IMR-90 (cell line): ENCODE data around the gene BBS12. TPM values are rescaled to one million over a fixed set of nuclear protein-coding genes. Genes with fewer than 3 reads are reported as not detected.

Source experiments
- ATAC-seq: fragments of 200-7000 bp; cut with Tn5 transposase; 2 replicates; pipeline ENCODE4 v1.9.1; 2020; ENCODE audit warnings: low read depth, mild to moderate bottlenecking, moderate library complexity
- BruUV-seq: library from RNA; stranded (reverse); fragments of 400-500 nt; replicated peaks from 2 replicates; lab custom pipeline; 2021; lab: Mats Ljungman, UMichigan
- CTCF ChIA-PET: fragments of 300-600 bp; formaldehyde crosslinking; extraction: SDS; loops from one replicate; lab custom pipeline; 2021; ENCODE audit warnings: antibody characterized with exemption; lab: Yijun Ruan, JAX
- POLR2A ChIA-PET: fragments of 300-600 bp; sonication (Branson Sonifier 250); formaldehyde crosslinking; loops from one replicate; lab custom pipeline; 2022; ENCODE audit warnings: antibody characterized with exemption; ENCODE audit not compliant: unreplicated experiment; lab: Charles Lee
- DNase-seq: peaks from one replicate; pipeline ENCODE4 v3.0.0; 2013
- H2AFZ ChIP-seq: replicated peaks from 2 replicates; pipeline ENCODE3; 2013; ENCODE audit warnings: low read length, mild to moderate bottlenecking; ENCODE audit not compliant: poor library complexity
- H2AK5ac ChIP-seq: 2 replicates; pipeline ENCODE4 v1.6.1; 2013; ENCODE audit warnings: low read depth, low read length, inconsistent platforms
- H2AK9ac ChIP-seq: replicated peaks from 2 replicates; pipeline ENCODE3; 2013; ENCODE audit warnings: mild to moderate bottlenecking, low read depth, low read length, moderate library complexity; ENCODE audit not compliant: poor library complexity
- H2BK120ac ChIP-seq: 2 replicates; pipeline ENCODE4 v1.6.1; 2013; ENCODE audit warnings: low read depth, low read length, inconsistent platforms
- H2BK15ac ChIP-seq: 3 replicates; pipeline ENCODE4 v1.6.1; 2013; ENCODE audit warnings: low read depth, low read length, inconsistent platforms
- H2BK20ac ChIP-seq: 2 replicates; pipeline ENCODE4 v1.6.1; 2013; ENCODE audit warnings: low read depth, mild to moderate bottlenecking, inconsistent platforms, low read length, moderate library complexity
- H2BK5ac ChIP-seq: 2 replicates; pipeline ENCODE4 v1.6.1; 2013; ENCODE audit warnings: mild to moderate bottlenecking, low read depth, low read length, inconsistent platforms; ENCODE audit not compliant: poor library complexity, severe bottlenecking
- H3K14ac ChIP-seq: replicated peaks from 2 replicates; pipeline ENCODE4 v1.6.1; 2013; ENCODE audit warnings: low read depth, low read length, inconsistent platforms
- H3K18ac ChIP-seq: 2 replicates; pipeline ENCODE4 v1.6.1; 2013; ENCODE audit warnings: low read depth, low read length, control low read depth
- H3K23ac ChIP-seq: 2 replicates; pipeline ENCODE4 v1.6.1; 2013; ENCODE audit warnings: low read depth, low read length, inconsistent platforms
- H3K27ac ChIP-seq: 2 replicates; pipeline ENCODE4 v1.5.1; 2013; ENCODE audit warnings: mild to moderate bottlenecking, control low read depth, low read length; ENCODE audit not compliant: insufficient read depth
- H3K27me3 ChIP-seq: 2 replicates; pipeline ENCODE4 v1.6.1; 2013; ENCODE audit warnings: low read length; ENCODE audit not compliant: control insufficient read depth, insufficient read depth
- H3K36me3 ChIP-seq: 2 replicates; pipeline ENCODE4 v1.6.1; 2013; ENCODE audit warnings: low read length, mixed read lengths; ENCODE audit not compliant: control insufficient read depth, insufficient read depth
- H3K4ac ChIP-seq: 2 replicates; pipeline ENCODE4 v1.6.1; 2013; ENCODE audit warnings: low read depth, low read length, inconsistent platforms
- H3K4me1 ChIP-seq: 2 replicates; pipeline ENCODE4 v1.6.1; 2013; ENCODE audit warnings: low read length, mixed read lengths; ENCODE audit not compliant: control insufficient read depth, insufficient read depth
- H3K4me2 ChIP-seq: 2 replicates; pipeline ENCODE4 v1.6.1; 2013; ENCODE audit warnings: low read depth, mild to moderate bottlenecking, control low read depth, low read length, moderate library complexity
- H3K4me3 ChIP-seq: 2 replicates; pipeline ENCODE4 v1.5.1; 2013; ENCODE audit warnings: low read depth, mild to moderate bottlenecking, control low read depth, low read length, moderate library complexity; ENCODE audit not compliant: insufficient read depth
- H3K56ac ChIP-seq: 2 replicates; pipeline ENCODE4 v1.6.1; 2013; ENCODE audit warnings: low read length, inconsistent platforms; ENCODE audit not compliant: insufficient read depth; ENCODE audit errors: extremely low read depth
- H3K79me1 ChIP-seq, 2 experiments: 2 replicates each; pipeline ENCODE4 v1.6.1; 2013; ENCODE audit warnings: low read length in 2 of 2, inconsistent platforms in 1 of 2, low read depth in 1 of 2
- H3K9ac ChIP-seq: 2 replicates; pipeline ENCODE4 v1.6.1; 2013; ENCODE audit warnings: low read depth, low read length, control low read depth
- H3K9me1 ChIP-seq: 2 replicates; pipeline ENCODE4 v1.6.1; 2013; ENCODE audit warnings: low read length, inconsistent platforms; ENCODE audit not compliant: insufficient read depth
- H3K9me3 ChIP-seq: 2 replicates; pipeline ENCODE4 v1.6.1; 2013; ENCODE audit warnings: low read length; ENCODE audit not compliant: control insufficient read depth, insufficient read depth
- H4K20me1 ChIP-seq: 2 replicates; pipeline ENCODE4 v1.6.1; 2013; ENCODE audit warnings: low read length, inconsistent platforms; ENCODE audit not compliant: insufficient read depth
- H4K5ac ChIP-seq: 2 replicates; pipeline ENCODE4 v1.6.1; 2013; ENCODE audit warnings: mild to moderate bottlenecking, low read depth, low read length, control low read depth
- H4K8ac ChIP-seq, 2 experiments: 2 replicates each; pipeline ENCODE4 v1.6.1; 2013; ENCODE audit warnings: low read depth in 2 of 2, low read length in 2 of 2, control low read depth in 1 of 2, inconsistent platforms in 1 of 2
- H4K91ac ChIP-seq: 2 replicates; pipeline ENCODE4 v1.6.1; 2013; ENCODE audit warnings: low read depth, low read length, inconsistent platforms; ENCODE audit not compliant: insufficient read depth
- BHLHE40 ChIP-seq: fragments of 150-350 bp; IDR thresholded peaks from 2 replicates; pipeline ENCODE4 v1.6.1; 2016; ENCODE audit warnings: mild to moderate bottlenecking, low read depth, low read length
- CHD1 ChIP-seq: IDR thresholded peaks from 2 replicates; pipeline ENCODE4 v1.6.1; 2012; ENCODE audit warnings: low read depth, low read length, improper control_type of control experiment
- FOS ChIP-seq: fragments of 150-350 bp; IDR thresholded peaks from 2 replicates; pipeline ENCODE4 v1.6.1; 2016; ENCODE audit warnings: low read depth, low read length
- MAZ ChIP-seq: IDR thresholded peaks from 2 replicates; pipeline ENCODE4 v1.6.1; 2012; ENCODE audit warnings: low read depth, mild to moderate bottlenecking, low read length, improper control_type of control experiment, moderate library complexity, borderline replicate concordance
- NFE2L2 ChIP-seq: fragments of 150-350 bp; IDR thresholded peaks from 2 replicates; pipeline ENCODE4 v1.6.1; 2016; ENCODE audit warnings: low read depth, mild to moderate bottlenecking, low read length
- RAD21 ChIP-seq: IDR thresholded peaks from 2 replicates; pipeline ENCODE4 v1.6.1; 2012; ENCODE audit warnings: low read length, improper control_type of control experiment
- SMC3 ChIP-seq: fragments of 150-350 bp; IDR thresholded peaks from 2 replicates; pipeline ENCODE4 v1.6.1; 2016; ENCODE audit warnings: low read depth, mild to moderate bottlenecking, antibody characterized with exemption, low read length, moderate library complexity
- USF2 ChIP-seq: fragments of 150-350 bp; IDR thresholded peaks from 2 replicates; pipeline ENCODE4 v1.6.1; 2017; ENCODE audit warnings: mild to moderate bottlenecking, antibody characterized with exemption, low read length, low read depth
- dilution Hi-C: fragments of 300-500 bp; cut with HindIII; formaldehyde crosslinking; loops from one replicate; pipeline ENCODE4 v1.14.3; 2018; ENCODE audit warnings: low sequenced_read_pairs; ENCODE audit not compliant: unreplicated experiment
- in situ Hi-C: fragments of 300-500 bp; cut with MboI; formaldehyde crosslinking; loops from 3 replicates; pipeline ENCODE4 v1.14.3; 2019; ENCODE audit warnings: low sequenced_read_pairs, inconsistent platforms, mixed read lengths
- intact Hi-C: fragments of 100-400 bp; cut with micrococcal nuclease; formaldehyde crosslinking; loops from 2 replicates; pipeline ENCODE4 v1.10.0; 2022
- polyA plus RNA-seq, 3 experiments: library from polyadenylated mRNA; depleted of rRNA; stranded (reverse); fragments of >200 nt; gene quantifications; 2 replicates each; pipeline ENCODE4 v1.2.3, GENCODE V29; 2012; ENCODE audit warnings: low replicate concordance in 1 of 3
- total RNA-seq: library from RNA; depleted of rRNA; stranded (reverse); fragments of >200 nt; gene quantifications from 2 replicates; pipeline ENCODE4 v1.2.3, GENCODE V29; 2012

The BBS12 gene
- total and polyA plus RNA-seq, 2 of the 4 experiments (the other 2 are of a cell fraction), result 1.1 to 5.9 TPM

GRCh38 chr4:122772986-122773385, 40.5 kb downstream of the BBS12 start:
- Histone ChIP-seq H3K4me2 (no peak overlapping the region), H3K27me3 (no peaks in the 10 kb centered on the region), H3K56ac (no peak overlapping the region), H3K23ac (no peak overlapping the region), H2BK15ac (no peak overlapping the region), H3K4ac (no peak overlapping the region), H2BK120ac (peak overlapping the region; percentile 10), H2BK20ac (no peak overlapping the region), H3K9me3 (no peaks in the 10 kb centered on the region), H2AFZ (no peak overlapping the region), H2AK9ac (no peak overlapping the region), H3K14ac (no peak overlapping the region), H3K9ac (no peak overlapping the region), H2AK5ac (no peak overlapping the region), H4K8ac (no peak overlapping the region), H4K91ac (no peak overlapping the region), H3K27ac (no peak overlapping the region), H3K79me1 (no peaks in the 10 kb centered on the region), H4K20me1 (no peaks in the 10 kb centered on the region), H4K5ac (no peak overlapping the region), H3K36me3 (no peaks in the 10 kb centered on the region), H2BK5ac (no peak overlapping the region), H3K4me3 (no peak overlapping the region), H3K4me1 (peaks cover 16% of the 10 kb centered on the region), H3K18ac (no peak overlapping the region), H3K9me1 (peaks cover 8% of the 10 kb centered on the region; the same call in 1 of the 2 replicates)
- POLR2A ChIA-PET, result no interaction called here
- in situ Hi-C loops (no loop called here), dilution Hi-C loops (loop anchor here (25.0 kb wide), 1 partner anchor 139 kb away; the partner anchor contains the start of gene NUDT6), intact Hi-C loops (no loop called here)
- ATAC-seq (no peak), DNase-seq (no peak)
- TF ChIP-seq CHD1, result no peak
- no peak for TF ChIP-seq BHLHE40
- TF ChIP-seq USF2, result no peak
- TF ChIP-seq MAZ, result no peak
- no peak for TF ChIP-seq SMC3
- TF ChIP-seq RAD21, result no peak
- TF ChIP-seq NFE2L2, result no peak
- TF ChIP-seq FOS, result no peak
- CTCF ChIA-PET, result no interaction called here
- BruUV-seq, result no TSS peak
